GM23338 (cell line): ENCODE results near the gene WDR47.

Source experiments
- EZH2 ChIP-seq: fragments of 200-600 bp; sonication (generic); IDR thresholded peaks from one replicate; pipeline ENCODE4 v1.8.0; 2017; ENCODE audit warnings: antibody characterized with exemption, mild to moderate bottlenecking, low read depth; ENCODE audit not compliant: unreplicated experiment
- EZH2phosphoT487 ChIP-seq: fragments of 200-600 bp; sonication (generic); IDR thresholded peaks from one replicate; pipeline ENCODE4 v1.8.1; 2018; ENCODE audit warnings: antibody characterized with exemption; ENCODE audit not compliant: unreplicated experiment
- POLR2AphosphoS5 ChIP-seq: IDR thresholded peaks from 2 replicates; pipeline ENCODE4 v1.6.1; 2016; ENCODE audit warnings: antibody characterized with exemption, low read depth
- REST ChIP-seq: IDR thresholded peaks from one replicate; pipeline ENCODE4 v1.6.1; 2018; ENCODE audit warnings: antibody characterized with exemption; ENCODE audit not compliant: unreplicated experiment
- TF ChIP-seq, protein P1 (sequence below), 2 experiments: fragments of 200-600 bp in 1 of 2; sonication (generic) in 1 of 2; conservative IDR thresholded peaks; 2 replicates each; pipeline versions ENCODE4 v1.5.1 to v1.6.1; 2016 to 2017; ENCODE audit warnings: antibody characterized with exemption in 2 of 2, low read depth in 2 of 2, mild to moderate bottlenecking in 2 of 2, moderate library complexity in 1 of 2

GRCh38 chr1:109047339-109047738, 5.4 kb upstream of the WDR47 start:
- TF ChIP-seq POLR2AphosphoS5, result no peak
- no peak for TF ChIP-seq REST
- TF ChIP-seq, protein P1, sequence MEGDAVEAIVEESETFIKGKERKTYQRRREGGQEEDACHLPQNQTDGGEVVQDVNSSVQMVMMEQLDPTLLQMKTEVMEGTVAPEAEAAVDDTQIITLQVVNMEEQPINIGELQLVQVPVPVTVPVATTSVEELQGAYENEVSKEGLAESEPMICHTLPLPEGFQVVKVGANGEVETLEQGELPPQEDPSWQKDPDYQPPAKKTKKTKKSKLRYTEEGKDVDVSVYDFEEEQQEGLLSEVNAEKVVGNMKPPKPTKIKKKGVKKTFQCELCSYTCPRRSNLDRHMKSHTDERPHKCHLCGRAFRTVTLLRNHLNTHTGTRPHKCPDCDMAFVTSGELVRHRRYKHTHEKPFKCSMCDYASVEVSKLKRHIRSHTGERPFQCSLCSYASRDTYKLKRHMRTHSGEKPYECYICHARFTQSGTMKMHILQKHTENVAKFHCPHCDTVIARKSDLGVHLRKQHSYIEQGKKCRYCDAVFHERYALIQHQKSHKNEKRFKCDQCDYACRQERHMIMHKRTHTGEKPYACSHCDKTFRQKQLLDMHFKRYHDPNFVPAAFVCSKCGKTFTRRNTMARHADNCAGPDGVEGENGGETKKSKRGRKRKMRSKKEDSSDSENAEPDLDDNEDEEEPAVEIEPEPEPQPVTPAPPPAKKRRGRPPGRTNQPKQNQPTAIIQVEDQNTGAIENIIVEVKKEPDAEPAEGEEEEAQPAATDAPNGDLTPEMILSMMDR (conservative IDR thresholded peaks at IDR 0.05; ENCODE audit: low read depth in 2 of 2), result no peak
- no peak for TF ChIP-seq EZH2phosphoT487
- no peak for TF ChIP-seq EZH2
